Suprapubic skin (tissue), 4 donors: ENCODE measurements around the gene BCL11B. TPM values are rescaled to one million over a fixed set of nuclear protein-coding genes. Genes with fewer than 3 reads are reported as not detected.

Source experiments
- DNase-seq, 2 donors: peaks; one replicate each; pipeline ENCODE4 v3.0.0-alpha.2; 2019; ENCODE audit warnings: low spot score in 2 of 2
- H3K27ac ChIP-seq: fragments of 200-600 bp; sonication (generic); one replicate; pipeline ENCODE4 v1.5.1; 2019
- H3K27me3 ChIP-seq: fragments of 200-600 bp; sonication (generic); one replicate; pipeline ENCODE4 v1.5.1; 2019
- H3K36me3 ChIP-seq: fragments of 200-600 bp; sonication (generic); one replicate; pipeline ENCODE4 v1.5.1; 2019
- H3K4me1 ChIP-seq: fragments of 200-600 bp; sonication (generic); one replicate; pipeline ENCODE4 v1.5.1; 2019
- H3K4me3 ChIP-seq: fragments of 200-600 bp; sonication (generic); one replicate; pipeline ENCODE4 v1.5.1; 2019; ENCODE audit warnings: mild to moderate bottlenecking
- H3K9me3 ChIP-seq: fragments of 200-600 bp; sonication (generic); one replicate; pipeline ENCODE4 v1.5.1; 2019
- CTCF ChIP-seq, 2 donors: fragments of 200-600 bp in 1 of 2; fragments of 450-650 bp in 1 of 2; sonication (generic) in 1 of 2; IDR thresholded peaks; one replicate each; pipeline ENCODE4 v1.5.1; 2016 to 2019; ENCODE audit warnings: antibody characterized with exemption in 2 of 2, mild to moderate bottlenecking in 1 of 2, moderate library complexity in 1 of 2
- EP300 ChIP-seq: sonication (generic); formaldehyde crosslinking; IDR thresholded peaks from one replicate; pipeline ENCODE4 v1.6.1; 2017; ENCODE audit warnings: antibody characterized with exemption
- POLR2A ChIP-seq, 2 donors: fragments of 450-650 bp; IDR thresholded peaks; one replicate each; pipeline ENCODE4 v1.6.1; 2017; ENCODE audit warnings: antibody characterized with exemption in 2 of 2, mild to moderate bottlenecking in 2 of 2, moderate library complexity in 2 of 2
- POLR2AphosphoS5 ChIP-seq, 3 donors: sonication (generic); formaldehyde crosslinking; IDR thresholded peaks; one replicate each; pipeline ENCODE4 v1.6.1; 2017; ENCODE audit warnings: antibody characterized with exemption in 3 of 3
- WGBS: methylation state at CpG from one replicate; pipeline ENCODE4 v1.1.5; 2018; 5-methylcytosine and 5-hydroxymethylcytosine counted together
- total RNA-seq, 4 donors: library from RNA; depleted of rRNA; stranded (reverse); fragments of >200 nt; gene quantifications; one replicate each; pipeline ENCODE4 v1.1.0, GENCODE V29; 2016

The BCL11B gene
- total RNA-seq, 4 donors from 2014 or later: 35.9 to 53.8 (median 47.5) TPM

GRCh38 chr14:99210333-99210732 lies 61.7 kb downstream of the BCL11B start:
- WGBS: 59% methylated on average over 8 of the region's 8 CpGs
- Histone ChIP-seq H3K9me3 (no peaks in the 10 kb centered on the region), H3K27me3 (no peaks in the 10 kb centered on the region), H3K4me3 (no peak overlapping the region), H3K4me1 (peaks cover 52% of the 10 kb centered on the region), H3K36me3 (no peaks in the 10 kb centered on the region), H3K27ac (no peak overlapping the region)
- TF ChIP-seq CTCF (IDR thresholded peaks at IDR 0.05) (no peak), EP300 (no peak), POLR2AphosphoS5 (IDR thresholded peaks at IDR 0.05) (no peak), POLR2A (IDR thresholded peaks at IDR 0.05) (no peak)
- DNase-seq: no peak

- 57% methylated on average over 4 of the region's 7 CpGs for WGBS
- no peak for TF ChIP-seq CTCF (IDR thresholded peaks at IDR 0.05)
- TF ChIP-seq EP300: no peak
- no peak for TF ChIP-seq POLR2AphosphoS5 (IDR thresholded peaks at IDR 0.05)
- TF ChIP-seq POLR2A (IDR thresholded peaks at IDR 0.05): no peak
- Histone ChIP-seq H3K4me3 (no peak overlapping the region), H3K27ac (no peak overlapping the region), H3K9me3 (no peaks in the 10 kb centered on the region), H3K27me3 (no peaks in the 10 kb centered on the region), H3K36me3 (no peaks in the 10 kb centered on the region), H3K4me1 (peaks cover 45% of the 10 kb centered on the region)
- DNase-seq: no peak
Measured at GRCh38 chr14:99209409-99209808, 62.6 kb downstream of the BCL11B start.

- Histone ChIP-seq H3K36me3 (no peaks in the 10 kb centered on the region), H3K27ac (no peak overlapping the region), H3K9me3 (no peaks in the 10 kb centered on the region), H3K4me1 (peaks cover 37% of the 10 kb centered on the region), H3K27me3 (no peaks in the 10 kb centered on the region), H3K4me3 (no peak overlapping the region)
- 55% methylated on average over 8 of the region's 9 CpGs for WGBS
- no peak for DNase-seq
- no peak for TF ChIP-seq EP300
- no peak for TF ChIP-seq CTCF (IDR thresholded peaks at IDR 0.05)
- no peak for TF ChIP-seq POLR2A (IDR thresholded peaks at IDR 0.05)
- no peak for TF ChIP-seq POLR2AphosphoS5 (IDR thresholded peaks at IDR 0.05)
Measured at GRCh38 chr14:99208318-99208717, 63.7 kb downstream of the BCL11B start.

- H3K4me1 ChIP-seq: peaks cover 29% of the 10 kb centered on the region
- TF ChIP-seq EP300: no peak
- no peak for TF ChIP-seq CTCF (IDR thresholded peaks at IDR 0.05)
- TF ChIP-seq POLR2A (IDR thresholded peaks at IDR 0.05): no peak
- TF ChIP-seq POLR2AphosphoS5 (IDR thresholded peaks at IDR 0.05): no peak
- 68% methylated on average over 3 of the region's 4 CpGs for WGBS
- no peaks in the 10 kb centered on the region for H3K9me3 ChIP-seq
- H3K27ac ChIP-seq: no peak overlapping the region
- no peak for DNase-seq
- no peaks in the 10 kb centered on the region for H3K36me3 ChIP-seq
- H3K4me3 ChIP-seq: no peak overlapping the region
- H3K27me3 ChIP-seq: no peaks in the 10 kb centered on the region
Measured at GRCh38 chr14:99207456-99207855, 64.5 kb downstream of the BCL11B start.

GRCh38 chr14:99206090-99206489 lies 65.9 kb downstream of the BCL11B start:
- H3K27me3 ChIP-seq: no peaks in the 10 kb centered on the region
- TF ChIP-seq POLR2AphosphoS5 (IDR thresholded peaks at IDR 0.05) (no peak), POLR2A (IDR thresholded peaks at IDR 0.05) (no peak), EP300 (no peak), CTCF (IDR thresholded peaks at IDR 0.05) (no peak)
- no peaks in the 10 kb centered on the region for H3K36me3 ChIP-seq
- H3K4me3 ChIP-seq: no peak overlapping the region
- H3K9me3 ChIP-seq: no peaks in the 10 kb centered on the region
- 92% methylated on average over 4 of the region's 4 CpGs for WGBS
- H3K4me1 ChIP-seq: peaks cover 31% of the 10 kb centered on the region
- H3K27ac ChIP-seq: no peak overlapping the region
- DNase-seq: no peak
